Measurements from ENCODE around the gene TNFRSF18. TPM values are rescaled to one million over a fixed set of nuclear protein-coding genes. Genes with fewer than 3 reads are reported as not detected.

The TNFRSF18 gene
- total RNA-seq, 1 donor from 2014 or later = not detected

- ATAC-seq = peak; percentile 76
- DNase-seq (ENCODE audit: low spot score) = peak; percentile 62
Measured at GRCh38 chr1:1153874-1154273, 52.5 kb downstream of the TNFRSF18 start.

Other genes with a start within 250 kb of the TNFRSF18 start
- gene NOC2L, start 247.3 kb downstream of the TNFRSF18 start, total RNA-seq = 32.5 TPM
- 7.3 TPM for gene KLHL17, start 246.0 kb downstream of the TNFRSF18 start, total RNA-seq
- 0.28 TPM for gene PLEKHN1, start 240.1 kb downstream of the TNFRSF18 start, total RNA-seq
- gene PERM1, start 224.5 kb downstream of the TNFRSF18 start, total RNA-seq = 0.83 TPM
- gene HES4, start 206.5 kb downstream of the TNFRSF18 start, total RNA-seq = 3.9 TPM
- gene ISG15, start 193.1 kb downstream of the TNFRSF18 start, total RNA-seq = 26.3 TPM
- 39.3 TPM for gene AGRN, start 186.5 kb downstream of the TNFRSF18 start, total RNA-seq
- gene RNF223, start 132.3 kb downstream of the TNFRSF18 start, total RNA-seq = not detected
- 8.4 TPM for gene C1orf159, start 90.5 kb downstream of the TNFRSF18 start, total RNA-seq
- gene TTLL10, start 32.7 kb downstream of the TNFRSF18 start, total RNA-seq = not detected
- 0.38 TPM for gene TNFRSF4, start 7.6 kb upstream of the TNFRSF18 start, total RNA-seq
- gene SDF4, start 25.4 kb upstream of the TNFRSF18 start, total RNA-seq = 166 TPM
- 9.3 TPM for gene B3GALT6, start 25.6 kb upstream of the TNFRSF18 start, total RNA-seq
- gene C1QTNF12, start 40.1 kb upstream of the TNFRSF18 start, total RNA-seq = 3.5 TPM
- 27.6 TPM for gene UBE2J2, start 67.3 kb upstream of the TNFRSF18 start, total RNA-seq
- gene SCNN1D, start 73.8 kb upstream of the TNFRSF18 start, total RNA-seq = 5.7 TPM
- 31.9 TPM for gene ACAP3, start 101.3 kb upstream of the TNFRSF18 start, total RNA-seq
- 8.4 TPM for gene PUSL1, start 102.0 kb upstream of the TNFRSF18 start, total RNA-seq
- 42.4 TPM for gene INTS11, start 118.1 kb upstream of the TNFRSF18 start, total RNA-seq
- gene CPTP, start 118.2 kb upstream of the TNFRSF18 start, total RNA-seq = 40.0 TPM
- gene TAS1R3, start 124.7 kb upstream of the TNFRSF18 start, total RNA-seq = 0.30 TPM
- gene DVL1, start 142.8 kb upstream of the TNFRSF18 start, total RNA-seq = 50.4 TPM
- gene MXRA8, start 152.0 kb upstream of the TNFRSF18 start, total RNA-seq = 4.5 TPM
- 130 TPM for gene AURKAIP1, start 168.6 kb upstream of the TNFRSF18 start, total RNA-seq
- gene CCNL2, start 192.7 kb upstream of the TNFRSF18 start, total RNA-seq = 127 TPM
- 52.9 TPM for gene MRPL20, start 200.7 kb upstream of the TNFRSF18 start, total RNA-seq
- 1.0 TPM for gene ANKRD65, start 214.7 kb upstream of the TNFRSF18 start, total RNA-seq
- 91.0 TPM for gene VWA1, start 229.1 kb upstream of the TNFRSF18 start, total RNA-seq
- 2.9 TPM for gene ATAD3C, start 243.1 kb upstream of the TNFRSF18 start, total RNA-seq

All from left lobe of liver (tissue), 2 donors.